HepG2 (cell line): Measurements from ENCODE around the gene KAT14. TPM values are rescaled to one million over a fixed set of nuclear protein-coding genes. Genes with fewer than 3 reads are reported as not detected.

ENCODE experiments used
- ARNTL ChIP-seq: sonication (generic); formaldehyde crosslinking; IDR thresholded peaks from 2 replicates; pipeline ENCODE4 v1.4.0; 2020; ENCODE audit warnings: mild to moderate bottlenecking, missing genetic modification reagents
- CBX1 ChIP-seq: IDR thresholded peaks from one replicate; pipeline ENCODE4 v1.6.1; 2016; ENCODE audit warnings: antibody characterized with exemption, low read depth
- GRHL1 ChIP-seq: sonication (generic); formaldehyde crosslinking; conservative IDR thresholded peaks from 2 replicates; pipeline ENCODE4 v1.8.0; 2022; ENCODE audit warnings: missing genetic modification reagents
- HOXA7 ChIP-seq: sonication (generic); formaldehyde crosslinking; IDR thresholded peaks from 2 replicates; pipeline ENCODE4 v1.8.1; 2022; ENCODE audit warnings: mild to moderate bottlenecking, missing genetic modification reagents, moderate library complexity
- IRX3 ChIP-seq: sonication (generic); formaldehyde crosslinking; IDR thresholded peaks from 2 replicates; pipeline ENCODE4 v1.8.1; 2023; ENCODE audit warnings: mild to moderate bottlenecking, low read depth, missing genetic modification reagents, borderline replicate concordance
- KDM3A ChIP-seq: IDR thresholded peaks from 2 replicates; pipeline ENCODE4 v1.6.1; 2018; ENCODE audit warnings: low read depth, missing compliant biosample characterization
- MLXIP ChIP-seq: sonication (generic); formaldehyde crosslinking; IDR thresholded peaks from 2 replicates; pipeline ENCODE4 v1.9.0; 2021; ENCODE audit warnings: missing genetic modification reagents, borderline replicate concordance
- MYC ChIP-seq: sonication (generic); formaldehyde crosslinking; IDR thresholded peaks from 2 replicates; pipeline ENCODE4 v1.9.0; 2021; ENCODE audit warnings: missing genetic modification reagents, borderline replicate concordance
- NPAS2 ChIP-seq: sonication (generic); formaldehyde crosslinking; IDR thresholded peaks from 2 replicates; pipeline ENCODE4 v1.8.0; 2022; ENCODE audit warnings: mild to moderate bottlenecking, missing genetic modification reagents, borderline replicate concordance
- PRDM15 ChIP-seq: sonication (generic); formaldehyde crosslinking; IDR thresholded peaks from 2 replicates; pipeline ENCODE4 v1.4.0; 2020; ENCODE audit warnings: missing genetic modification reagents
- SMAD3 ChIP-seq: sonication (generic); formaldehyde crosslinking; IDR thresholded peaks from 2 replicates; pipeline ENCODE4 v1.4.0; 2020; ENCODE audit warnings: missing genetic modification reagents
- SPEN ChIP-seq: sonication (generic); formaldehyde crosslinking; IDR thresholded peaks from 2 replicates; pipeline ENCODE4 v1.5.1; 2020; ENCODE audit warnings: low read depth, mild to moderate bottlenecking, missing genetic modification reagents
- TBX3 ChIP-seq: fragments of 450-650 bp; IDR thresholded peaks from 2 replicates; pipeline ENCODE4 v1.6.1; 2017; ENCODE audit warnings: antibody characterized with exemption, mild to moderate bottlenecking, inconsistent platforms, borderline replicate concordance
- TSC22D2 ChIP-seq: sonication (generic); formaldehyde crosslinking; IDR thresholded peaks from 2 replicates; pipeline ENCODE4 v1.5.1; 2020; ENCODE audit warnings: missing genetic modification reagents, mild to moderate bottlenecking, borderline replicate concordance
- ZNF224 ChIP-seq: sonication (generic); formaldehyde crosslinking; IDR thresholded peaks from 2 replicates; pipeline ENCODE4 v1.5.0; 2020; ENCODE audit warnings: mild to moderate bottlenecking, missing genetic modification reagents
- ZNF292 ChIP-seq: sonication (generic); formaldehyde crosslinking; IDR thresholded peaks from 2 replicates; pipeline ENCODE4 v1.8.1; 2022; ENCODE audit warnings: mild to moderate bottlenecking, low read depth, missing genetic modification reagents, borderline replicate concordance
- ZNF468 ChIP-seq: sonication (generic); formaldehyde crosslinking; IDR thresholded peaks from 2 replicates; pipeline ENCODE4 v1.8.0; 2022; ENCODE audit warnings: mild to moderate bottlenecking, moderate library complexity, missing genetic modification reagents
- ZNF639 ChIP-seq: conservative IDR thresholded peaks from 2 replicates; pipeline ENCODE4 v1.6.1; 2018; ENCODE audit warnings: missing genetic modification reagents
- ZNF773 ChIP-seq: sonication (generic); formaldehyde crosslinking; IDR thresholded peaks from 2 replicates; pipeline ENCODE4 v1.4.0; 2020; ENCODE audit warnings: missing genetic modification reagents, borderline replicate concordance
- polyA plus RNA-seq, 8 experiments: library from polyadenylated mRNA; depleted of rRNA in 3 of 8; stranded (reverse) in 7 of 8; unstranded in 1 of 8; fragments of >200 nt; fragmentation: Illumina TruSeq in 4 of 8; extraction: Trizol in 4 of 8; gene quantifications; 2 replicates each; pipeline versions ENCODE4 v1.2.1 to v1.2.3, GENCODE V29; 2011 to 2016; ENCODE audit warnings: low read depth in 4 of 8, missing spikeins in 1 of 8, mixed read lengths in 1 of 8; ENCODE audit not compliant: insufficient read depth in 1 of 8
- total RNA-seq, 5 experiments: library from RNA; depleted of rRNA; stranded (reverse); fragments of >200 nt; fragmentation: Illumina TruSeq; extraction: Trizol; gene quantifications; 2 replicates each; pipeline ENCODE4 v1.2.3, GENCODE V29; 2016; ENCODE audit warnings: low read depth in 1 of 5

KAT14 gene
- total and polyA plus RNA-seq, 2 of the 13 experiments (the other 11 are each of a cell fraction or from before 2014, with no cell fraction given): 5.1 to 15.1 TPM

- peak; percentile 99 for TF ChIP-seq SPEN (CRISPR knock-in tag)
- TF ChIP-seq CBX1: peak; percentile 97
- TF ChIP-seq GRHL1 (CRISPR knock-in tag): no peak
- peak; percentile 98; the same call in 1 of the 2 replicates for TF ChIP-seq ZNF224 (CRISPR knock-in tag)
- peak; percentile 93; the same call in 1 of the 2 replicates for TF ChIP-seq SMAD3 (CRISPR knock-in tag)
- peak; percentile 88; the same call in 1 of the 2 replicates for TF ChIP-seq TSC22D2 (CRISPR knock-in tag)
- peak; percentile 96 for TF ChIP-seq MLXIP (CRISPR knock-in tag)
- peak; percentile 87; the same call in 1 of the 2 replicates for TF ChIP-seq HOXA7 (CRISPR knock-in tag)
- peak; percentile 97 for TF ChIP-seq ZNF468
- TF ChIP-seq ZNF292 (CRISPR knock-in tag): peak; percentile 42; the same call in 1 of the 2 replicates
- peak; percentile 85 for TF ChIP-seq PRDM15 (CRISPR knock-in tag)
- TF ChIP-seq KDM3A (CRISPR knock-in tag): peak; percentile 99
- peak; percentile 93; the same call in 1 of the 2 replicates for TF ChIP-seq NPAS2
- peak; percentile 96 for TF ChIP-seq ARNTL (CRISPR knock-in tag)
- peak; percentile 99 for TF ChIP-seq MYC (CRISPR knock-in tag)
- peak; percentile 99 for TF ChIP-seq IRX3 (CRISPR knock-in tag)
- peak; percentile 97 for TF ChIP-seq ZNF773
- peak; percentile 59; the same call in 1 of the 2 replicates for TF ChIP-seq TBX3
- TF ChIP-seq ZNF639: peak; percentile 96
These were observed at the start of gene KAT14, which contains the start of gene PET117 (continued) for GRCh38 chr20:18137412-18138265.
